ENCODE results near the gene CELF4. TPM values are rescaled to one million over a fixed set of nuclear protein-coding genes. Genes with fewer than 3 reads are reported as not detected.

CELF4 gene
- total and polyA plus RNA-seq, 5 donors from 2014 or later = 0.08 to 0.30 (median 0.08) TPM; not detected in 2

DNA sequence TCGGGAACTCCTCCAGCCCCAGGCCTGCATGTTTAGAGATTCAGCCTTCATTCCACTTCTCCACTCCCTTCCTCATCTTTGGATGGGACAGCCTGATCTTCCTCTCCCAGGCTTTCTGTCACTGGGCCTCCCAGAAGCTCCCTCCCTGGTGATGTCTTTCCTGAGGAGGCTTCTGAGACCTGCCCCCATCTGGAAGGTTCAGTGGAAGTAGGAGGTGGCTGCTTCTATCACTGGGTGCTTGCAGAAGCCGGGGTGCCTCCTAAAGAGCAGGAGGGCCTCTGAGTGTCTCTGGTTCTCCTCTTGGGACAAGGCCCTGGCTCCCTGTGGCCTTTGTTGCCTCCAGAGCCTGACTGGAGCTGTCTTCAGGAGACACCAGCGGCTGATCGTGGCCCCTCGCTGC is 108.7 kb downstream of the CELF4 start:
- Histone ChIP-seq H3K27me3 (ENCODE audit: control insufficient read depth, insufficient read depth, low read length) (no peaks in the 10 kb centered on the region), H3K4me3 (ENCODE audit: low read depth, low read length) (no peak overlapping the region), H3K4me1 (ENCODE audit: control insufficient read depth, insufficient read depth, low read length, poor library complexity, severe bottlenecking) (no peaks in the 10 kb centered on the region), H3K36me3 (ENCODE audit: control insufficient read depth, insufficient read depth, low read length) (no peaks in the 10 kb centered on the region), H3K9me3 (ENCODE audit: control insufficient read depth in 2 of 2, low read length in 2 of 2) (no peaks in the 10 kb centered on the region), H3K27ac (ENCODE audit: insufficient read depth, low read length, poor library complexity, severe bottlenecking) (no peak overlapping the region)
- no peaks in the 10 kb centered on the region for H3K36me3 Mint-ChIP-seq
- no peaks in the 10 kb centered on the region for H3K4me1 Mint-ChIP-seq
- H3K27ac Mint-ChIP-seq = no peak overlapping the region
- H3K4me3 Mint-ChIP-seq = no peak overlapping the region
- no peaks in the 10 kb centered on the region for H3K27me3 Mint-ChIP-seq
- no peaks in the 10 kb centered on the region for H3K9me3 Mint-ChIP-seq
- ATAC-seq (ENCODE audit: low read depth in 2 of 2) (no peak), DNase-seq (no peak)

- H3K9me3 Mint-ChIP-seq = no peaks in the 10 kb centered on the region
- H3K27me3 Mint-ChIP-seq = no peaks in the 10 kb centered on the region
- Histone ChIP-seq H3K27ac (ENCODE audit: insufficient read depth, low read length, poor library complexity, severe bottlenecking) (no peak overlapping the region), H3K27me3 (ENCODE audit: control insufficient read depth, insufficient read depth, low read length) (no peaks in the 10 kb centered on the region), H3K9me3 (ENCODE audit: control insufficient read depth in 2 of 2, low read length in 2 of 2) (no peaks in the 10 kb centered on the region), H3K4me3 (ENCODE audit: low read depth, low read length) (no peak overlapping the region), H3K36me3 (ENCODE audit: control insufficient read depth, insufficient read depth, low read length) (no peaks in the 10 kb centered on the region), H3K4me1 (ENCODE audit: control insufficient read depth, insufficient read depth, low read length, poor library complexity, severe bottlenecking) (no peaks in the 10 kb centered on the region)
- DNase-seq (no peak), ATAC-seq (ENCODE audit: low read depth in 2 of 2) (no peak)
- H3K36me3 Mint-ChIP-seq = no peaks in the 10 kb centered on the region
- no peak overlapping the region for H3K4me3 Mint-ChIP-seq
- H3K4me1 Mint-ChIP-seq = no peaks in the 10 kb centered on the region
- H3K27ac Mint-ChIP-seq = no peak overlapping the region
Observed at GRCh38 chr18:37456395-37456794, 109.2 kb downstream of the CELF4 start.

DNA sequence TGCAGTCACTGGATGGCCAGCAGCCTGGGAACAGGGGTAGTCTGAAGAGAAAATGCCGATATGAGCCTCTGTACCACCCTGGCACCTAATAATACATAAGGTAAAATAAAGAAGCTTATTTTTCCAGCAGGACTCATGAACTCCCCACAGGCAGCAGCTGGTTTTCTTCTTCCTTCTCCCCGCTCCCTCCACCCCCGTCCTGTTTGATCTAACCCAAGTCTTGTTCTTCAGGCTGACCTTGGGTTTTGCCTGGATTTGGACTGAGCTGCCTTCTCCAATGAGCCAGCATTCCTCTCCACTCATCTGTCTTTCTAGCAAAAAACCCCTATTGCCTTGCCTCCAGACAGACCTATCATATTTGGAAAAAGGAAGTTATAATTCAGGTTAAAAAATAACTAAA is 111.8 kb downstream of the CELF4 start:
- Histone ChIP-seq H3K27ac (ENCODE audit: insufficient read depth, low read length, poor library complexity, severe bottlenecking) (no peak overlapping the region), H3K9me3 (ENCODE audit: control insufficient read depth in 2 of 2, low read length in 2 of 2) (no peaks in the 10 kb centered on the region), H3K4me1 (ENCODE audit: control insufficient read depth, insufficient read depth, low read length, poor library complexity, severe bottlenecking) (no peaks in the 10 kb centered on the region), H3K4me3 (ENCODE audit: low read depth, low read length) (no peak overlapping the region), H3K36me3 (ENCODE audit: control insufficient read depth, insufficient read depth, low read length) (no peaks in the 10 kb centered on the region), H3K27me3 (ENCODE audit: control insufficient read depth, insufficient read depth, low read length) (no peaks in the 10 kb centered on the region)
- no peaks in the 10 kb centered on the region for H3K9me3 Mint-ChIP-seq
- no peak for DNase-seq
- no peaks in the 10 kb centered on the region for H3K36me3 Mint-ChIP-seq
- H3K27ac Mint-ChIP-seq = no peak overlapping the region
- no peaks in the 10 kb centered on the region for H3K4me1 Mint-ChIP-seq
- H3K27me3 Mint-ChIP-seq = no peaks in the 10 kb centered on the region
- ATAC-seq (ENCODE audit: low read depth in 2 of 2) = no peak
- H3K4me3 Mint-ChIP-seq = no peak overlapping the region

DNA sequence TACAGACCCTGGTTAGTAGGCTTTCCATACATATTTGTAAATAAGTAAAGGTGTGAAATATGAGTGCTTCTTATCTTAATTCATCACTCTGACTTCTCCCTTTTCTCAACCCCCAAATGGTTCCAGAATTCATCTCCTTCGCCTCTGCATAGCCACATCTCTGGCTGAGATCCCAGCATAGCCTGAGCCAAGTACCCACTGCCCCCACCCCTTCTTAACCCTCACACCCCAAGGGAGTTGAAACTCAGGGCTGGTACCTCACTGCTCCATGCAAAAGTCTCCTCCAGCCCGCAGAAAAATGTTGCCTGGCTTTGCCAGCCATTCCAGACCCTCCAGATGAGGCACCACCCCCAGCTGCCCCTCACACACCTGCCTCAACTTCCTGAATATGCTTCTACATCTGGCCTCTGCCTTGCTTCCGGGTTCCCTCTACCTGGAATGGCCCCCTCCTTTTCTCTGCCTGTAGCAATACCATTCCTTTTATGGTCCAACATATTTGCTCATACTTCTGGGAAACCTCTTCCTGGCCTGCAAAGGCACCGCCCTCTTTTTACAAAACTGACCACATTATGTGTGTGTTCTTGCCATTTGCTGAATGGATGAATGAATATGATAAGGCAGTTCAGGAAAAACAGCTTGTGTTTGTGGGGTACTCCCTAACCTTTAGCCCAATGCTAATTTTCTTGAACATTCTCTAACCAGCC is 112.8 kb downstream of the CELF4 start:
- H3K27me3 ChIP-seq (ENCODE audit: control insufficient read depth, insufficient read depth, low read length) = no peaks in the 10 kb centered on the region
- Mint-ChIP-seq H3K27ac (no peak overlapping the region), H3K36me3 (no peaks in the 10 kb centered on the region), H3K27me3 (no peaks in the 10 kb centered on the region), H3K4me1 (no peaks in the 10 kb centered on the region), H3K9me3 (no peaks in the 10 kb centered on the region), H3K4me3 (no peak overlapping the region)
- H3K27ac ChIP-seq (ENCODE audit: insufficient read depth, low read length, poor library complexity, severe bottlenecking) = no peak overlapping the region
- H3K4me3 ChIP-seq (ENCODE audit: low read depth, low read length) = no peak overlapping the region
- DNase-seq (no peak), ATAC-seq (ENCODE audit: low read depth in 2 of 2) (no peak)
- no peaks in the 10 kb centered on the region for H3K4me1 ChIP-seq (ENCODE audit: control insufficient read depth, insufficient read depth, low read length, poor library complexity, severe bottlenecking)
- H3K36me3 ChIP-seq (ENCODE audit: control insufficient read depth, insufficient read depth, low read length) = no peaks in the 10 kb centered on the region
- H3K9me3 ChIP-seq (ENCODE audit: control insufficient read depth in 2 of 2, low read length in 2 of 2) = no peaks in the 10 kb centered on the region

DNA sequence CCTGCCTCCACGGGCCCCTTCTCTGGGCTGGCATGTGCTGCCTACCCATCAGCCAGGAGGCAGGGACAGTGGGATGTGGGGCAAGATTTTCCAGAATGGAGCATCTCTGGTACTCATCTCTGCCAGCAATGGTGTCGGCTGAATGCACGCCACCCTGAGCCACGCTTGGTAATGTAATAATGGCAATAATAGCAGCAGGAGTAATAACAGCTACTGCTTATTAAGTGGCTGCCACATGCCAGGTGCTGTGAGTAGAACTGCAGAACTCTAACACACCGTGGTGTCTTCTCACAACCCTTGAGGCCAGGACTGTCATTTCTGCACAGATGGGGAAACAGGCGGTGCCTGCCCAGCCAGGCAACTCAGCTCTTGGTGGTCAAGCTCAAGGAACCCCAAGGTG is 113.6 kb downstream of the CELF4 start:
- Mint-ChIP-seq H3K9me3 (no peaks in the 10 kb centered on the region), H3K27me3 (no peaks in the 10 kb centered on the region), H3K36me3 (no peaks in the 10 kb centered on the region), H3K4me1 (no peaks in the 10 kb centered on the region), H3K27ac (no peak overlapping the region), H3K4me3 (no peak overlapping the region)
- Histone ChIP-seq H3K36me3 (ENCODE audit: control insufficient read depth, insufficient read depth, low read length) (no peaks in the 10 kb centered on the region), H3K4me3 (ENCODE audit: low read depth, low read length) (no peak overlapping the region), H3K27me3 (ENCODE audit: control insufficient read depth, insufficient read depth, low read length) (no peaks in the 10 kb centered on the region), H3K4me1 (ENCODE audit: control insufficient read depth, insufficient read depth, low read length, poor library complexity, severe bottlenecking) (no peaks in the 10 kb centered on the region), H3K9me3 (ENCODE audit: control insufficient read depth in 2 of 2, low read length in 2 of 2) (no peaks in the 10 kb centered on the region), H3K27ac (ENCODE audit: insufficient read depth, low read length, poor library complexity, severe bottlenecking) (no peak overlapping the region)
- ATAC-seq (ENCODE audit: low read depth in 2 of 2) (no peak), DNase-seq (no peak)

DNA sequence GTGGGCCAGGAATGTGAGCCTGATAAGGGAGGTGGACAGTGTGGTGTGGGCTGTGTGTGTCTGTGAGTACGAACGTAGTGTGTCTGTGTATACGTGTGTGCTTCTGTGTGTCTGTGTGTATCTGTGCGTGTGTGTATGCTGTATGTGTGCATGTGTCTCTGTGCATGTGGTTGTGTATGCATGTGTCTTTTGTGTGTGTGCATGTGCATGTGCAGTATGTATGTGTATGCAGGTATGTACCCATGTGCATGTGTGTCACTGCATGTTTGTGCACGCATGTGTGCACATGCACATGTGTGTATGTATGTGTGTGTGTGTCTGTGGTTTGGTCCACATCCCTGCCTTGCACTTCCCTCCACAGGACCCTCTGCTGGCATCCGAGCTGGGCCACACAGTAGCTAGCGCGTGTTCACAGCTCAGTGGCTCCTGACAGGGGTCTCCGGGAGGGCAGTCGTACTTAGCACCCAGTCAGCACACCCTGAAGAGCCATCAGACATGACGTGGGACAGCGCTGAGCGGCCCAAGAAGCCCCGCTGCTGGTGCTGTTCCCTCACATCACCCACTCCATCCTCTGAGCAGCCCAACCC is 114.3 kb downstream of the CELF4 start:
- no peaks in the 10 kb centered on the region for H3K9me3 Mint-ChIP-seq
- Histone ChIP-seq H3K9me3 (ENCODE audit: control insufficient read depth in 2 of 2, low read length in 2 of 2) (no peaks in the 10 kb centered on the region), H3K27me3 (ENCODE audit: control insufficient read depth, insufficient read depth, low read length) (no peaks in the 10 kb centered on the region), H3K27ac (ENCODE audit: insufficient read depth, low read length, poor library complexity, severe bottlenecking) (no peak overlapping the region), H3K4me3 (ENCODE audit: low read depth, low read length) (no peak overlapping the region), H3K36me3 (ENCODE audit: control insufficient read depth, insufficient read depth, low read length) (no peaks in the 10 kb centered on the region), H3K4me1 (ENCODE audit: control insufficient read depth, insufficient read depth, low read length, poor library complexity, severe bottlenecking) (no peaks in the 10 kb centered on the region)
- H3K27ac Mint-ChIP-seq = no peak overlapping the region
- no peaks in the 10 kb centered on the region for H3K27me3 Mint-ChIP-seq
- H3K36me3 Mint-ChIP-seq = no peaks in the 10 kb centered on the region
- H3K4me3 Mint-ChIP-seq = no peak overlapping the region
- no peak for DNase-seq
- no peaks in the 10 kb centered on the region for H3K4me1 Mint-ChIP-seq
- ATAC-seq (ENCODE audit: low read depth in 2 of 2) = no peak

DNA sequence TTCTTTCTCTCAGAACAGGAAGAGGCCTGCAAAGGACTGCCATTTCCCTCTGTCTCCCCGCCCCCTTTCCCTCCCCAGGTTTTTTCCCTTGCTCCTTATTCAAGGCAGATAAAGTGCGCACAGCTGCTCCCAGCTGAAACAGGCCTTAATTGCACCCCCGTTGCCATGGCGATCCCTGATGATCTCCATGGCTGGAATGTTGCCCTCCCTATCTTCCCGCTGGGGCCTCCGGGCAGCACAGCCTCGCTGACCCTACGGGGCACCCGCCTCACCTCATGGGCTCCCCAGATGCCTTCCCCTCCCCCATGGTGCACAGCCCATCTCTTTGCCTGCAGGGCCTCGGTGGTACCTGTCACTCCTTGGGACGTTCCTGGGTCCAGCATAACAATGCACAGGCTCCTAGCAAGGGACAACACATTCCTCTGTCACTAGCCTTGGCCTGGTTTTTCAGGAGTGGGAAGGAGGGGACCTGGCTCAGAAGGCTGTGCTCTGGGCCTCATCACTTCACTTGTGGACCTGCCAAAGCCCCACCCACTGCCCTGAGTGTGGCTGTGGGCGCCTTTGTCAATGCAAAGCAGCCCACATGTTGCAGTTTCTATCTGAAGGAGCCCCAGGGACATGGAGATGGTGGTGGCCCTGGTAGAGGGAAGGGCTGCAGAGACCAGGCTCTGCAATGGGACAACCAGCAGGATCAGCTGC is 115.0 kb downstream of the CELF4 start:
- no peaks in the 10 kb centered on the region for H3K36me3 ChIP-seq (ENCODE audit: control insufficient read depth, insufficient read depth, low read length)
- H3K27me3 Mint-ChIP-seq = peaks cover under 1% of the 10 kb centered on the region
- no peak overlapping the region for H3K4me3 Mint-ChIP-seq
- H3K9me3 Mint-ChIP-seq = no peaks in the 10 kb centered on the region
- H3K9me3 ChIP-seq (ENCODE audit: control insufficient read depth in 2 of 2, low read length in 2 of 2) = no peaks in the 10 kb centered on the region
- H3K27ac ChIP-seq (ENCODE audit: insufficient read depth, low read length, poor library complexity, severe bottlenecking) = no peak overlapping the region
- H3K36me3 Mint-ChIP-seq = no peaks in the 10 kb centered on the region
- no peaks in the 10 kb centered on the region for H3K27me3 ChIP-seq (ENCODE audit: control insufficient read depth, insufficient read depth, low read length)
- H3K4me1 Mint-ChIP-seq = no peaks in the 10 kb centered on the region
- DNase-seq = no peak
- no peak overlapping the region for H3K4me3 ChIP-seq (ENCODE audit: low read depth, low read length)
- no peaks in the 10 kb centered on the region for H3K4me1 ChIP-seq (ENCODE audit: control insufficient read depth, insufficient read depth, low read length, poor library complexity, severe bottlenecking)
- H3K27ac Mint-ChIP-seq = no peak overlapping the region
- no peak for ATAC-seq (ENCODE audit: low read depth in 2 of 2)

DNA sequence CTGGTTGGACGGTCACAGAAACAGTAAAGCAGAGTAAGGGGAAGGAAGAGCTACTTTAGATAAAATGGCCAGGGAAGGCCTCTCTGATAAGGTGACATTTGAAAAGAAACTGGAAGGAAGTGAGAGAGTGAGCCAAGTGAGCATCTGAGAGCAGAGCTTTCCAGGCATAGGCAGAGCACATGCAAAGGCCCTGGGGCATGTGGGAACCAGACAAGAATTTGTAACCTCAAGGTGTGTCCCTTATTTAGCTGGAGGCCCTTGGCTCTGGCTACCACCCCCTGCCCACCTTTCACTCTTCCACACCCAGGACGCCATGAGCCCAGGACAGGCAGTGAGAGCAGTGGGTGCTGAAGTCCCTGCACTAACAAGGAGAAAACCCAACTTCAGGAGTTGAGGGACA is 116.0 kb downstream of the CELF4 start:
- ATAC-seq (ENCODE audit: low read depth in 2 of 2) = no peak
- H3K27ac Mint-ChIP-seq = no peak overlapping the region

More for the DNA sequence above, 116.0 kb downstream of the CELF4 start:
- no peaks in the 10 kb centered on the region for H3K9me3 ChIP-seq (ENCODE audit: control insufficient read depth in 2 of 2, low read length in 2 of 2)
- peaks cover 5% of the 10 kb centered on the region for H3K27me3 Mint-ChIP-seq
- H3K9me3 Mint-ChIP-seq = no peaks in the 10 kb centered on the region
- DNase-seq = no peak
- no peak overlapping the region for H3K27ac ChIP-seq (ENCODE audit: insufficient read depth, low read length, poor library complexity, severe bottlenecking)
- no peaks in the 10 kb centered on the region for H3K36me3 ChIP-seq (ENCODE audit: control insufficient read depth, insufficient read depth, low read length)
- no peak overlapping the region for H3K4me3 ChIP-seq (ENCODE audit: low read depth, low read length)
- H3K36me3 Mint-ChIP-seq = no peaks in the 10 kb centered on the region
- H3K4me1 ChIP-seq (ENCODE audit: control insufficient read depth, insufficient read depth, low read length, poor library complexity, severe bottlenecking) = no peaks in the 10 kb centered on the region
- no peak overlapping the region for H3K4me3 Mint-ChIP-seq
- H3K27me3 ChIP-seq (ENCODE audit: control insufficient read depth, insufficient read depth, low read length) = no peaks in the 10 kb centered on the region
- no peaks in the 10 kb centered on the region for H3K4me1 Mint-ChIP-seq
